SU-DHL-6 (cell line): ENCODE data around the gene LIMCH1.

Experiments used
- H2AFZ ChIP-seq: fragments of 200-600 bp; sonication (generic); 2 replicates; pipeline ENCODE4 v1.6.1; 2014; ENCODE audit warnings: low read depth, mild to moderate bottlenecking, moderate library complexity, mixed read lengths, antibody characterized with exemption, low read length; ENCODE audit not compliant: severe bottlenecking
- H3F3A ChIP-seq: fragments of 200-600 bp; shearing (Covaris generic); 2 replicates; pipeline ENCODE4 v1.6.0; 2016; ENCODE audit warnings: antibody characterized with exemption, mild to moderate bottlenecking; ENCODE audit not compliant: insufficient read depth
- H3K27ac ChIP-seq: fragments of 200-600 bp; sonication (generic); 2 replicates; pipeline ENCODE4 v1.5.1; 2016; ENCODE audit warnings: low read depth, mild to moderate bottlenecking, low read length, moderate library complexity, mixed read lengths
- H3K27me3 ChIP-seq: fragments of 200-600 bp; sonication (generic), shearing (Covaris generic); 2 replicates; pipeline ENCODE4 v1.6.0; 2014; ENCODE audit warnings: mild to moderate bottlenecking, low read length
- H3K36me3 ChIP-seq: fragments of 200-600 bp; sonication (generic); 2 replicates; pipeline ENCODE4 v1.6.1; 2014; ENCODE audit warnings: mild to moderate bottlenecking, low read length, mixed read lengths
- H3K4me2 ChIP-seq: fragments of 300-600, 200-600 bp; shearing (Covaris generic), sonication (generic); 2 replicates; pipeline ENCODE4 v1.6.0; 2014; ENCODE audit warnings: low read length, low read depth, mild to moderate bottlenecking; ENCODE audit not compliant: poor library complexity, severe bottlenecking
- H3K4me3 ChIP-seq: fragments of 200-600 bp; sonication (generic); 2 replicates; pipeline ENCODE4 v1.5.1; 2014; ENCODE audit warnings: antibody characterized with exemption, low read length, mild to moderate bottlenecking, mixed read lengths; ENCODE audit not compliant: insufficient read depth, poor library complexity, severe bottlenecking
- H3K79me2 ChIP-seq: fragments of 200-600 bp; sonication (generic); 2 replicates; pipeline ENCODE4 v1.6.1; 2014; ENCODE audit warnings: mild to moderate bottlenecking, low read length, moderate library complexity; ENCODE audit not compliant: insufficient read depth
- H3K9ac ChIP-seq: fragments of 200-600 bp; sonication (generic); 2 replicates; pipeline ENCODE4 v1.7.0; 2014; ENCODE audit warnings: mild to moderate bottlenecking, low read length
- H3K9me2 ChIP-seq: fragments of 200-600 bp; sonication (generic); replicated peaks from 2 replicates; pipeline ENCODE4 v1.6.1; 2014; ENCODE audit warnings: low read length; ENCODE audit not compliant: insufficient read depth
- H3K9me3 ChIP-seq: fragments of 200-600 bp; sonication (generic); 2 replicates; pipeline ENCODE4 v1.6.1; 2014; ENCODE audit warnings: low read length, mixed read lengths; ENCODE audit not compliant: insufficient read depth
- H4K20me1 ChIP-seq: fragments of 200-600 bp; sonication (generic); 2 replicates; pipeline ENCODE4 v1.6.1; 2014; ENCODE audit warnings: low read depth, mild to moderate bottlenecking, antibody characterized with exemption, low read length, moderate library complexity, mixed read lengths
- CTCF ChIP-seq: fragments of 200-600 bp; sonication (generic); IDR thresholded peaks from one replicate; pipeline ENCODE4 v1.5.1; 2017; ENCODE audit warnings: antibody characterized with exemption, mild to moderate bottlenecking, low read length, moderate library complexity; ENCODE audit not compliant: insufficient read depth, poor library complexity, severe bottlenecking
- EZH2phosphoT487 ChIP-seq: fragments of 200-600 bp; sonication (generic), shearing (Covaris generic); conservative IDR thresholded peaks from 2 replicates; pipeline ENCODE4 v1.6.1; 2018; ENCODE audit warnings: mild to moderate bottlenecking, antibody characterized with exemption, low read length, moderate library complexity, mixed read lengths

The LIMCH1 gene

GRCh38 chr4:41620594-41621256, 82.8 kb downstream of the LIMCH1 start:
- no peak overlapping the region for H3K9ac ChIP-seq
- H3K4me2 ChIP-seq = no peak overlapping the region
- no peak overlapping the region for H3K27ac ChIP-seq
- no peaks in the 10 kb centered on the region for H4K20me1 ChIP-seq
- no peaks in the 10 kb centered on the region for H3K9me2 ChIP-seq
- H2AFZ ChIP-seq = no peak overlapping the region
- H3K4me3 ChIP-seq = no peak overlapping the region
- no peaks in the 10 kb centered on the region for H3K79me2 ChIP-seq
- TF ChIP-seq EZH2phosphoT487 (no peak), CTCF (no peak)
- no peaks in the 10 kb centered on the region for H3K36me3 ChIP-seq
- H3K9me3 ChIP-seq = no peaks in the 10 kb centered on the region
- H3F3A ChIP-seq = no peaks in the 10 kb centered on the region
- no peaks in the 10 kb centered on the region for H3K27me3 ChIP-seq

GRCh38 chr4:41622787-41623186, 84.8 kb downstream of the LIMCH1 start:
- H3K36me3 ChIP-seq = no peaks in the 10 kb centered on the region

GRCh38 chr4:41624765-41625164, 86.8 kb downstream of the LIMCH1 start:
- no peak overlapping the region for H3K27ac ChIP-seq

More at GRCh38 chr4:41622787-41623186, 84.8 kb downstream of the LIMCH1 start:
- Histone ChIP-seq H3K4me2 (no peak overlapping the region), H3F3A (no peaks in the 10 kb centered on the region), H3K27me3 (no peaks in the 10 kb centered on the region), H2AFZ (no peak overlapping the region), H3K27ac (no peak overlapping the region), H3K79me2 (no peaks in the 10 kb centered on the region), H3K9me3 (no peaks in the 10 kb centered on the region), H4K20me1 (no peaks in the 10 kb centered on the region), H3K9ac (no peak overlapping the region), H3K9me2 (no peaks in the 10 kb centered on the region), H3K4me3 (no peak overlapping the region)
- TF ChIP-seq EZH2phosphoT487 (no peak), CTCF (no peak)

More at GRCh38 chr4:41624765-41625164, 86.8 kb downstream of the LIMCH1 start:
- H3K27me3 ChIP-seq = no peaks in the 10 kb centered on the region
- no peaks in the 10 kb centered on the region for H3K9me2 ChIP-seq
- no peaks in the 10 kb centered on the region for H3K9me3 ChIP-seq
- H3F3A ChIP-seq = no peaks in the 10 kb centered on the region
- no peak overlapping the region for H2AFZ ChIP-seq
- no peaks in the 10 kb centered on the region for H3K79me2 ChIP-seq
- H3K9ac ChIP-seq = no peak overlapping the region
- H3K4me3 ChIP-seq = no peak overlapping the region
- no peak overlapping the region for H3K4me2 ChIP-seq
- no peak for TF ChIP-seq EZH2phosphoT487
- no peak for TF ChIP-seq CTCF
- no peaks in the 10 kb centered on the region for H4K20me1 ChIP-seq
- no peaks in the 10 kb centered on the region for H3K36me3 ChIP-seq
